SJCRH30 (cell line): ENCODE results near the gene UGT1A5. TPM values are rescaled to one million over a fixed set of nuclear protein-coding genes. Genes with fewer than 3 reads are reported as not detected.
"Not testable (repeated sequence)": the region's sequence is repeated elsewhere in the genome, so short reads cannot be mapped to it uniquely, and the experiment has no call there.

ENCODE experiments used
- DNase-seq, 2 experiments: peaks; one replicate each; pipeline ENCODE4 v3.0.0-alpha.2; 2015 to 2020
- H3K27ac ChIP-seq: fragments of 250-450 bp; sonication (Bioruptor Pico); 2 replicates; pipeline ENCODE4 v1.5.1; 2020; ENCODE audit warnings: mild to moderate bottlenecking, moderate library complexity
- H3K27me3 ChIP-seq: fragments of 250-450 bp; sonication (Bioruptor Pico); 2 replicates; pipeline ENCODE4 v1.5.1; 2020; ENCODE audit warnings: mild to moderate bottlenecking, moderate library complexity
- H3K36me3 ChIP-seq: fragments of 250-450 bp; sonication (Bioruptor Pico); 2 replicates; pipeline ENCODE4 v1.5.1; 2020; ENCODE audit warnings: mild to moderate bottlenecking, moderate library complexity
- H3K4me1 ChIP-seq: fragments of 250-450 bp; sonication (Bioruptor Pico); 2 replicates; pipeline ENCODE4 v1.5.1; 2020; ENCODE audit warnings: mild to moderate bottlenecking, moderate library complexity
- H3K4me3 ChIP-seq: fragments of 250-450 bp; sonication (Bioruptor Pico); 2 replicates; pipeline ENCODE4 v1.5.1; 2020; ENCODE audit warnings: mild to moderate bottlenecking, moderate library complexity
- H3K9me3 ChIP-seq: fragments of 250-450 bp; sonication (Bioruptor Pico); replicated peaks from 2 replicates; pipeline ENCODE4 v1.5.1; 2020; ENCODE audit warnings: mild to moderate bottlenecking, moderate library complexity
- total RNA-seq: library from RNA; depleted of rRNA; stranded (reverse); fragments of >200 nt; shearing (Covaris generic); gene quantifications from 2 replicates; pipeline ENCODE4 v1.2.3, GENCODE V29; 2014

UGT1A5 gene
- total RNA-seq, 1 experiment from 2014 or later, result not detected

DNA sequence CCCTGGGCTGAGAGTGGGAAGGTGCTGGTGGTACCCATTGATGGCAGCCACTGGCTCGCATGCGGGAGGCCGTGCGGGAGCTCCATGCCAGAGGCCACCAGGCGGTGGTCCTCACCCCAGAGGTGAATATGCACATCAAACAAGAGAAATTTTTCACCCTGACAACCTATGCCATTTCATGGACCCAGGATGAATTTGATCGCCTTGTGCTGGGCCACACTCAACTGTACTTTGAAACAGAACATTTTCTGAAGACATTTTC lies 34.5 kb downstream of the UGT1A5 start:
- no peak overlapping the region for H3K4me3 ChIP-seq
- peaks cover 6% of the 10 kb centered on the region; the same call in 1 of the 2 replicates for H3K4me1 ChIP-seq
- H3K9me3 ChIP-seq, result peaks cover 5% of the 10 kb centered on the region
- H3K36me3 ChIP-seq, result no peaks in the 10 kb centered on the region
- H3K27ac ChIP-seq, result no peak overlapping the region
- no peaks in the 10 kb centered on the region for H3K27me3 ChIP-seq
- no peak for DNase-seq

- not testable (repeated sequence) for H3K4me3 ChIP-seq, H3K9me3 ChIP-seq, H3K4me1 ChIP-seq, H3K27me3 ChIP-seq, H3K27ac ChIP-seq, DNase-seq, H3K36me3 ChIP-seq
These were observed 38.0 kb downstream of the UGT1A5 start for GRCh38 chr2:233750689-233751088.

DNA sequence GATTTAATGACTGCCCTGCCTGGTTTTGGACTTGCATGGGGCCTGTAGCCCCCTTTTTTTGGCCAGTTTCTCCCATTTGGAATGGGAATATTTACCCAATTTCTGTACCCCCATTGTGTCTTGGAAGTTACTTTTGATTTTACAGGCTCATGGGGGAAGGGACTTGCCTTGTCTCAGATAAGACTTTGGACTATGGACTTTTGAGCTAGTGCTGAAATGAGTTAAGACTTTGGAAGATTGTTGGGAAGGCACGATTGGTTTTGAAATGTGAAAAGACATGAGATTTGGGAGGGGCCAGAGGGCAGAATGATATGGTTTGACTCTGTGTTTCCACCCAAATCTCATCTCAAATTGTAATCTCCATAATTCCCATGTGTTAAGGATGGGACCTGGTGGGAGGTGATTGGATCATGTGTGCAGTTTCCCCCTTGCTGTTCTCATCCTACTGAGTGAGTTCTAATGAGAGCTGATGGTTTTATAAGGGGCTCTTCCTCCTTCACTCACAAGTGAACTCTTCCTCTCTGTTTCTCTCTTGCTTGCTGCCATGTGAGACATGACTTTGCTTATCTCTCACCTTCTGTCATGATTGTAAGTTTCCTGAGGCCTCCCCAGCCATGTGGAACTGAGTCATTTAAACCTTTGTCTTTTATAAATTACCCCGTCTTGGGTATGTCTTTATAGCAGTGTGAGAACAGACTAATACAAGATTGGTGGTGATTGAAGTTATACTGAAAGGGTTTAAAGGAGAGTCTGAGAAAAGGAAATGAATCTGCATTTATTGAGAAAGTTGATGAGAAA lies 38.7 kb downstream of the UGT1A5 start:
- H3K4me3 ChIP-seq, DNase-seq, H3K36me3 ChIP-seq, H3K27me3 ChIP-seq, H3K27ac ChIP-seq, H3K9me3 ChIP-seq, H3K4me1 ChIP-seq: not testable (repeated sequence)

GRCh38 chr2:233754872-233755611 lies 42.3 kb downstream of the UGT1A5 start:
- Histone ChIP-seq H3K27me3 (no peaks in the 10 kb centered on the region), H3K27ac (no peak overlapping the region), H3K4me3 (no peak overlapping the region), H3K4me1 (no peaks in the 10 kb centered on the region), H3K36me3 (no peaks in the 10 kb centered on the region), H3K9me3 (peaks cover 5% of the 10 kb centered on the region; the same call in 1 of the 2 replicates)
- DNase-seq, result no peak

DNA sequence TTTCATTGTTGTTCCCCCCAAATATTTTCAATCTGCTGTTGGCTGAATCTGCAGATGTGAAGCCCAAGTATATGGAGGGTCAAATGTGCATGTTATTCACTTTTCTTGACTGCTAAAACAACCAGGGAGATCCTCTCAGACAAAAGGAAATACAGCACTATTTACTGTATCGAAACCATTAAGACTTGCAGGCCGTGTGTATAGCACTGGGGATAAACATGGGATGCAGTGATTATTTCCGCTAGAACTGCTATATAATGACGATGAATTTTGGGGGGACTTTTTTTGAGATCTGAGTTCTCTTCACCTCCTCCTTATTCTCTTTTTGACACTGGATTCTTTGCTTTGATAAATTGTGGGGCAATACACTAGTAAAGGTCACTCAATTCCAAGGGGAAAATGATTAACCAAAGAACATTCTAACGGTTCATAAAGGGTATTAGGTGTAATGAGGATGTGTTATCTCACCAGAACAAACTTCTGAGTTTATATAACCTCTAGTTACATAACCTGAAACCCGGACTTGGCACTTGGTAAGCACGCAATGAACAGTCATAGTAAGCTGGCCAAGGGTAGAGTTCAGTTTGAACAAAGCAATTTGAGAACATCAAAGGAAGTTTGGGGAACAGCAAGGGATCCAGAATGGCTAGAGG lies 43.8 kb downstream of the UGT1A5 start:
- Histone ChIP-seq H3K9me3 (no peaks in the 10 kb centered on the region), H3K4me1 (no peaks in the 10 kb centered on the region), H3K36me3 (no peaks in the 10 kb centered on the region), H3K27ac (no peak overlapping the region), H3K4me3 (no peak overlapping the region), H3K27me3 (no peaks in the 10 kb centered on the region)
- DNase-seq, result no peak

- H3K9me3 ChIP-seq, result no peaks in the 10 kb centered on the region
- no peak overlapping the region for H3K4me3 ChIP-seq
- H3K27me3 ChIP-seq, result no peaks in the 10 kb centered on the region; the same call in 1 of the 2 replicates
- no peak for DNase-seq
- no peak overlapping the region for H3K27ac ChIP-seq
- no peaks in the 10 kb centered on the region for H3K4me1 ChIP-seq
- no peaks in the 10 kb centered on the region for H3K36me3 ChIP-seq
These were observed 45.4 kb downstream of the UGT1A5 start for GRCh38 chr2:233758141-233758540.

- Histone ChIP-seq H3K4me3 (no peak overlapping the region), H3K27ac (no peak overlapping the region), H3K36me3 (no peaks in the 10 kb centered on the region), H3K4me1 (no peaks in the 10 kb centered on the region), H3K27me3 (no peaks in the 10 kb centered on the region; the same call in 1 of the 2 replicates), H3K9me3 (no peaks in the 10 kb centered on the region)
- no peak for DNase-seq
These were observed 46.1 kb downstream of the UGT1A5 start for GRCh38 chr2:233758849-233759248.

GRCh38 chr2:233760043-233760442 lies 47.3 kb downstream of the UGT1A5 start, which contains the start of gene UGT1A1:
Gene UGT1A1, plus strand, starts transcription at chr2:233760270. Its CDS starts 18 bp downstream, at chr2:233760288.
- Histone ChIP-seq H3K9me3 (no peaks in the 10 kb centered on the region), H3K27ac (no peak within 1 kb of the TSS), H3K4me3 (no peak within 1 kb of the TSS), H3K4me1 (no peaks in the 10 kb centered on the region), H3K27me3 (no peaks in the 10 kb centered on the region; the same call in 1 of the 2 replicates), H3K36me3 (no peaks in the 10 kb centered on the region)
- DNase-seq, result no peak

DNA sequence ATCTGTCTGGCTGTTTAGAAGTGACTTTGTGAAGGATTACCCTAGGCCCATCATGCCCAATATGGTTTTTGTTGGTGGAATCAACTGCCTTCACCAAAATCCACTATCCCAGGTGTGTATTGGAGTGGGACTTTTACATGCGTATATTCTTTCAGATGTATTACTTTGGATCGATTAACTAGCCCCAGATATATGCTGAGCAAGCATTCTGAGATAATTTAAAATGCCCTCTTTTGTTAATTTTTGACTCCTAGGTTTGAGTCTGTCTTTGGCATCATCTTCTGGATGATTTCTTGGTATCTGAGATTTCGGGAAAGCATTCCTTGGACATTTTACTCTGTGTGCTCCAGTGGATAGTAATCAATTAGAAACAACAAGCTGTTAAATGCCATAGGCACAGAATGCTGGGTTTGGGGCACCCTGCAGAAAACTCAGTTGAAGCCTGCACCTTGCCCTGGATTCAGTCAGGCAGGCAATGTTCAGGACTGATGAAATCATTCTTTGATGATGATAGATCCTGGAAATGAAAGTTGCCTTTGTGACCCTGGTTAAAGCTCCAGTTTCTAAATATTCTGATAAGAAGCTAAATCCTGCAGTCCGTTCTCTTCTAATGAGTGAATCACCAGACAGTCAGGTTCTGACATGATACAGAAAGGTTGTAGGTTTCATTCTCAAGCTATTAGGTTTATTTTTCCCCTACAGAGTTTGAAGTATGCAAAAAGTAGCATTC lies 48.5 kb downstream of the UGT1A5 start:
- no peak for DNase-seq
- Histone ChIP-seq H3K27me3 (no peaks in the 10 kb centered on the region; the same call in 1 of the 2 replicates), H3K36me3 (no peaks in the 10 kb centered on the region), H3K4me3 (no peak overlapping the region), H3K27ac (no peak overlapping the region), H3K4me1 (no peaks in the 10 kb centered on the region), H3K9me3 (no peaks in the 10 kb centered on the region)

DNA sequence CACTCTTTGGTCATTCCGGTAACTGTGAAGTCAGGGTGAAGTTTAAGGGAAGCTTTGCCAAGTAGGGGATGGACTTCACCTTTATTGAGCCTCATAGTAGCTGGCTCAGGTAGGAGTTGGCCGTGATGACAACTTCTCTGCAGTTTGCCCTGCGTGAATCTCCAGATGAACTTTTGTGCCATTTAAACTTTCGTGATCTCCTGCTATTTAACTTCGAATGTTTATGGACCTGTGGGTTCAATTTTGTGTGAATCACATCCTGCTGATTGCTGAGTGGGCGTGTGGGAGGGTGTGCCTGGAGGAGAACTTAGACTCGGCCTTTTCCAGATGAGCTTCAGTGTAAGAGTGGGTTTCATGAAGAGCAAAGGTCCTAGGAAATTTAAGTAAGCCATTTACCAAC lies 51.6 kb downstream of the UGT1A5 start:
- H3K4me3 ChIP-seq, result no peak overlapping the region
- DNase-seq, result no peak
- no peaks in the 10 kb centered on the region for H3K36me3 ChIP-seq
- no peaks in the 10 kb centered on the region; the same call in 1 of the 2 replicates for H3K27me3 ChIP-seq
- H3K9me3 ChIP-seq, result no peaks in the 10 kb centered on the region
- H3K27ac ChIP-seq, result no peak overlapping the region
- no peaks in the 10 kb centered on the region for H3K4me1 ChIP-seq

DNA sequence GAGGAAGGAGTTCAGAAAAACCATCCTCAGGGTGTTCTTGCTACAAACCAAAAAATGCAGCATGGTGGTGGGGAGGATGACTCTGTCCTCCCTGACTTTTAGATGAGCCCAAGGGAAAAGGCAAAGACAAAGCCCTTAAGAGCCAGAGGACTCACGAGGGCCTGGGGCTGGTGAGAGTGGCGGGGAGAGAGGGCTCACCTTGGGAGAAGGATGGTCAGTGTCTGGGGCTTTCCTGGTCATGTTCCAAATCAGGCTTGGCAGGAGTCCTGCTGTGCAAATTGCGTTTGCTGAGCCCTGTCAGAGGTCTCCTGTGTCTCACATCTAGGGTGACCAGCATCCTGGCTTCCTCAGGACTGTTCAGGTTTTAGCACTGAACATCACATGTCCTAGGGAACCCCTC lies 52.1 kb downstream of the UGT1A5 start:
- Histone ChIP-seq H3K4me3 (no peak overlapping the region), H3K27ac (no peak overlapping the region), H3K9me3 (no peaks in the 10 kb centered on the region), H3K4me1 (no peaks in the 10 kb centered on the region), H3K27me3 (no peaks in the 10 kb centered on the region; the same call in 1 of the 2 replicates), H3K36me3 (no peaks in the 10 kb centered on the region)
- no peak for DNase-seq

DNA sequence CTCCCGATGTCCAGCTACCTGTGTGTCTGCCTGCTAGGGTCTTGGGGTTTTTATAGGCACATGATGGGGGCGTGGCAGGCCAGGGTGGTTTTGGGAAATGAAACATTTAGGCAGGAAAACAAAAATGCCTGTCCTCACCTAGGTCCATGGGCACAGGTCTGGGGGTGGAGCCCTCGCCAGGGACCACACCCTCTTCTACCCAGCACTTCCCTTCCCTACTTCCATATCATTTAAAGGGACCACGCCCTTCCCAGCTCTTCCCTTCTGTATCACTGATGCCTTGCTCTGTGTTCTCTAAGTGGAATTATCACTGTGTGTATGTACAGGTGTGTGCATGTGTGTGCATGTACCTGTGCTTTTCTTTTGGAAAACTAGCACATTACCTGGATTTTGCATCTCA lies 53.7 kb downstream of the UGT1A5 start:
- DNase-seq, result no peak
- Histone ChIP-seq H3K9me3 (no peaks in the 10 kb centered on the region), H3K27ac (no peak overlapping the region), H3K4me1 (no peaks in the 10 kb centered on the region), H3K4me3 (no peak overlapping the region), H3K36me3 (no peaks in the 10 kb centered on the region), H3K27me3 (peaks cover 8% of the 10 kb centered on the region; the same call in 1 of the 2 replicates)

GRCh38 chr2:233768076-233768475 lies 55.4 kb downstream of the UGT1A5 start:
- no peaks in the 10 kb centered on the region for H3K36me3 ChIP-seq
- H3K4me3 ChIP-seq, result no peak overlapping the region
- no peak overlapping the region for H3K27ac ChIP-seq
- H3K4me1 ChIP-seq, result no peaks in the 10 kb centered on the region
- peaks cover 8% of the 10 kb centered on the region; the same call in 1 of the 2 replicates for H3K27me3 ChIP-seq
- no peaks in the 10 kb centered on the region for H3K9me3 ChIP-seq
- no peak for DNase-seq

- Histone ChIP-seq H3K27me3 (peaks cover 8% of the 10 kb centered on the region; the same call in 1 of the 2 replicates), H3K27ac (no peak overlapping the region), H3K4me3 (no peak overlapping the region), H3K9me3 (no peaks in the 10 kb centered on the region), H3K36me3 (no peaks in the 10 kb centered on the region), H3K4me1 (no peaks in the 10 kb centered on the region)
- DNase-seq, result no peak
These were observed 56.6 kb downstream of the UGT1A5 start for GRCh38 chr2:233769260-233769659.
